Measurements from ENCODE around the gene ZBP1.

DNA sequence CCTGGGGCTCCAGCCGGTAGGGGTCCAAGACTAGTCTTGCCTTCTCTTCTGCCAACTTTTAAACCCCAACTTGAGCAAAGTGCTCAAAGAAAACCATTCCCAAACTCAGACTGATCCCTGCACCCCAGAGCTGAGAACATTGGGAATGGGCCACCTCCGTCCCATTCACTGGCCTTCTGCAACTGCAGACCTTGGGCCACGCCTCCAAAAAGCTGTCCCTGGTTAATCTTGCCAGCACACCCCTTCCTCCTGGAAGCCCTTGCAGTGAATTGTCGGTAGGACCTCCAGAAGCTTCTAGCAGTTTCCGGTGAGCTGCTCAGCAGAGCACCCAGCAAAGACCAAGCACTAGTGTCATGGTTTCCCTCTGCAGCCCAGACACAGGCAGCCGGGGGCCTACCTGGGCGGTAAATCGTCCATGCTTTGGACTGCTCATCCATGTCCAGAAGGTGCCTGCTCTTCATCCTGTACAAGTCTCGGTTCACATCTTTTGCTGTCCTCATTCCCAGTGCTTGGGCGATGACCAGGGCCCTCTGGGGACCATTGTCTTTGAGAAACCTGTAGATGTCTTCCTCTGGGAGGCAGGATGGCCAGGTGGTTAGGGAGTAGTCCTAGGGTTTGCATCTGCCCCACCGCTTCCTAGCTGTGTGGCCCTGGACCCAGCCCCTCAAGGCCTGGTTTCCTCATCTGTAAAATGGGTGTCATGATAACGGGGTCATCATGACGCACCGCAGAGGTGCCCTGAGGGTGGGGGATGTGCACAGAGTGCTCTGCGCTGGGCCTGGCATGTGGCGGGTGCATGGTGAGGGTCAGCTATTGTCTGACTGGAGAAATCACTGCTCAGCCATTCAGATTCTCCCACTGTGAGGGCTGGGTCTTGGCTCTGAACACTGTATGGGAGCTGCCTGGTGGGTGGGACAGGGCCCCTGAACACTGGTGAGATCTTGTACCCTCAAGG is 5.5 kb downstream of the ZBP1 start:
- no peak for TF ChIP-seq POLR2AphosphoS5 (IDR thresholded peaks at IDR 0.05; ENCODE audit: low read depth, low read length)
- no peak for TF ChIP-seq TAF1 (IDR thresholded peaks at IDR 0.05; ENCODE audit: borderline replicate concordance, low read depth, low read length)
- no peak for TF ChIP-seq POLR2A (IDR thresholded peaks at IDR 0.05; ENCODE audit: low read depth, low read length)

Measured in GM12892 (cell line).